Esophagus muscularis mucosa (tissue), 4 donors: Measurements from ENCODE around the gene EFEMP2.
A peak's percentile ranks its signal among the peaks of the same experiment; 100 is the strongest.

Experiments
- CTCF ChIP-seq, 3 experiments: fragments of 200-600 bp in 2 of 3; fragments of 450-650 bp in 1 of 3; sonication (generic) in 2 of 3; IDR thresholded peaks; one replicate each; pipeline ENCODE4 v1.5.1; 2017 to 2019; ENCODE audit warnings: antibody characterized with exemption in 3 of 3, mild to moderate bottlenecking in 2 of 3, moderate library complexity in 1 of 3
- EP300 ChIP-seq: sonication (generic); formaldehyde crosslinking; IDR thresholded peaks from one replicate; pipeline ENCODE4 v1.6.1; 2017; ENCODE audit warnings: antibody characterized with exemption
- POLR2A ChIP-seq: fragments of 450-650 bp; IDR thresholded peaks from one replicate; pipeline ENCODE4 v1.6.1; 2017; ENCODE audit warnings: antibody characterized with exemption, moderate library complexity, mild to moderate bottlenecking, low read depth
- POLR2AphosphoS5 ChIP-seq, 2 donors: sonication (generic); formaldehyde crosslinking; IDR thresholded peaks; one replicate each; pipeline ENCODE4 v1.6.1; 2017; ENCODE audit warnings: antibody characterized with exemption in 2 of 2

- TF ChIP-seq CTCF (IDR thresholded peaks at IDR 0.05) (no peak), POLR2A (no peak), POLR2AphosphoS5 (IDR thresholded peaks at IDR 0.05) (peak; percentile 50 to 74), EP300 (no peak)
Observed at GRCh38 chr11:65918211-65919140, 45.9 kb upstream of the EFEMP2 start, which contains the start of gene C11orf68.
